ENCODE results near the gene ZNF532. TPM values are rescaled to one million over a fixed set of nuclear protein-coding genes. Genes with fewer than 3 reads are reported as not detected.
A peak's percentile ranks its signal among the peaks of the same experiment; 100 is the strongest.

ZNF532 gene
- total RNA-seq, 1 donor from 2014 or later: 41.3 TPM

- no peak for DNase-seq (ENCODE audit: low read depth)
- no peaks in the 10 kb centered on the region for H3K27me3 ChIP-seq (ENCODE audit: control insufficient read depth, insufficient read depth, low read length)
- H3K36me3 ChIP-seq (ENCODE audit: control insufficient read depth, insufficient read depth, low read length): peaks cover 18% of the 10 kb centered on the region
- TF ChIP-seq CTCF (IDR thresholded peaks at IDR 0.05; ENCODE audit: insufficient read depth, low read length, severe bottlenecking): no peak
- no peak for FAIRE-seq
- no peak overlapping the region for H3K4me3 ChIP-seq (ENCODE audit: low read depth, low read length)
Observed at GRCh38 chr18:58983260-58984155, 118.8 kb downstream of the ZNF532 start.

GRCh38 chr18:58988600-58988999 lies 123.9 kb downstream of the ZNF532 start:
- Histone ChIP-seq H3K4me3 (ENCODE audit: low read depth, low read length) (no peak overlapping the region), H3K27me3 (ENCODE audit: control insufficient read depth, insufficient read depth, low read length) (no peaks in the 10 kb centered on the region), H3K36me3 (ENCODE audit: control insufficient read depth, insufficient read depth, low read length) (peaks cover 2% of the 10 kb centered on the region)
- FAIRE-seq: no peak
- no peak for DNase-seq (ENCODE audit: low read depth)
- no peak for TF ChIP-seq CTCF (IDR thresholded peaks at IDR 0.05; ENCODE audit: insufficient read depth, low read length, severe bottlenecking)

DNA sequence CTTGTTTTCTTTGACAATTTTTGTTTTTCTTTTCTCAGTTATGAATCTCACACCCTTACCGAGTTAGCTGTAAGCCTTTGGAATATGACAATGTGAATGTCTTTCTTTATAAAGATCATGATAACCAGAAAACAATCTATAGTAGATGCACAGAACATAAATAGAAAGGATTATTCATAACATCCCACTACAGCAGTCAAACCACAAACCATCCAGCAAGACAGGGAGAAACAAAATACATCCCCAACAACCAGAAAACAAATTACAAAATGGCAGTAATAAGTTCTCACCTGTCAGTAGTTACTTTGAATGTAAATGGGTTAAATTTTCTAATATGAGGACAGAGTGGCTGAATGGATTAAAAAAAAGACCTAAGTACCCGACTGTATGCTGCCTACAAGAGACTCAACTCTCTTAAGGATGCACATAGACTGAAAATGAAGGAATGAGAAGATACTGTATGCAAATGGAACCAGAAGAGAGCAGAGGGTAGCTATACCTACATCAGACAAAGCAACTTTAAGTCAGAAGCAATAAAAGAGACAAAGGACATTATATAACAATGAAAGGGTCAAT lies 124.6 kb downstream of the ZNF532 start:
- FAIRE-seq: no peak

GRCh38 chr18:58990720-58991119 lies 126.0 kb downstream of the ZNF532 start:
- Histone ChIP-seq H3K4me3 (ENCODE audit: low read depth, low read length) (no peak overlapping the region), H3K36me3 (ENCODE audit: control insufficient read depth, insufficient read depth, low read length) (no peaks in the 10 kb centered on the region), H3K27me3 (ENCODE audit: control insufficient read depth, insufficient read depth, low read length) (no peaks in the 10 kb centered on the region)
- DNase-seq (ENCODE audit: low read depth): no peak
- TF ChIP-seq CTCF (IDR thresholded peaks at IDR 0.05; ENCODE audit: insufficient read depth, low read length, severe bottlenecking): no peak
- FAIRE-seq: no peak

More for the DNA sequence above, 124.6 kb downstream of the ZNF532 start:
- no peak for DNase-seq (ENCODE audit: low read depth)
- no peak for TF ChIP-seq CTCF (IDR thresholded peaks at IDR 0.05; ENCODE audit: insufficient read depth, low read length, severe bottlenecking)
- H3K27me3 ChIP-seq (ENCODE audit: control insufficient read depth, insufficient read depth, low read length): no peaks in the 10 kb centered on the region
- H3K4me3 ChIP-seq (ENCODE audit: low read depth, low read length): no peak overlapping the region
- H3K36me3 ChIP-seq (ENCODE audit: control insufficient read depth, insufficient read depth, low read length): no peaks in the 10 kb centered on the region

GRCh38 chr18:58991167-58991798 lies 126.6 kb downstream of the ZNF532 start:
- DNase-seq (ENCODE audit: low read depth): peak; percentile 74
- H3K4me3 ChIP-seq (ENCODE audit: low read depth, low read length): no peak overlapping the region
- H3K27me3 ChIP-seq (ENCODE audit: control insufficient read depth, insufficient read depth, low read length): no peaks in the 10 kb centered on the region
- FAIRE-seq: no peak
- no peaks in the 10 kb centered on the region for H3K36me3 ChIP-seq (ENCODE audit: control insufficient read depth, insufficient read depth, low read length)
- TF ChIP-seq CTCF (IDR thresholded peaks at IDR 0.05; ENCODE audit: insufficient read depth, low read length, severe bottlenecking): no peak

All from bronchial epithelial cell (primary cell).